Activated CD8-positive, alpha-beta T cell treated with anti-CD3 and anti-CD28 coated beads for 36 hours (primary cell): ENCODE data around the gene TMPRSS9. TPM values are rescaled to one million over a fixed set of nuclear protein-coding genes. Genes with fewer than 3 reads are reported as not detected.

Experiments used
- ATAC-seq: fragments of 200-7000 bp; cut with Tn5 transposase; one replicate; pipeline ENCODE4 v1.10.0; 2021; ENCODE audit warnings: mild to moderate bottlenecking, moderate library complexity
- CTCF ChIA-PET: fragments of 350-600 bp; sonication (Branson Sonifier 250); formaldehyde crosslinking; loops from one replicate; lab custom pipeline; 2021; ENCODE audit warnings: antibody characterized with exemption; lab: Charles Lee
- POLR2A ChIA-PET: fragments of 350-600 bp; sonication (Branson Sonifier 250); formaldehyde crosslinking; loops from one replicate; lab custom pipeline; 2021; ENCODE audit warnings: antibody characterized with exemption; lab: Charles Lee
- DNase-seq: peaks from one replicate; pipeline ENCODE4 v3.0.0-alpha.2; 2020
- H3K27ac Mint-ChIP-seq: one replicate; pipeline ENCODE4 v1.8.0; 2021; ENCODE audit warnings: mild to moderate bottlenecking, mixed read lengths
- H3K27me3 Mint-ChIP-seq: one replicate; pipeline ENCODE4 v1.8.0; 2021; ENCODE audit warnings: mixed read lengths
- H3K36me3 Mint-ChIP-seq: one replicate; pipeline ENCODE4 v1.8.0; 2021; ENCODE audit warnings: low read depth, mixed read lengths
- H3K4me1 Mint-ChIP-seq: one replicate; pipeline ENCODE4 v1.8.0; 2021; ENCODE audit warnings: low read depth, mixed read lengths
- H3K4me3 Mint-ChIP-seq: one replicate; pipeline ENCODE4 v1.8.0; 2021; ENCODE audit warnings: mild to moderate bottlenecking, moderate library complexity, mixed read lengths
- H3K9me3 Mint-ChIP-seq: one replicate; pipeline ENCODE4 v1.8.0; 2021; ENCODE audit warnings: mixed read lengths
- intact Hi-C: fragments of 100-400 bp; cut with micrococcal nuclease; formaldehyde crosslinking; loops from one replicate; pipeline ENCODE4 v1.10.0; 2022
- total RNA-seq, 2 experiments: library from RNA; stranded (reverse); gene quantifications; one replicate each; pipeline ENCODE4 v1.2.3, GENCODE V29; 2021
- TF ChIP-seq, protein P1 (sequence below): fragments of 200-600 bp; IDR thresholded peaks from one replicate; pipeline ENCODE4 v1.8.0; 2022; ENCODE audit warnings: antibody characterized with exemption, mild to moderate bottlenecking

The TMPRSS9 gene
- total RNA-seq, 2 experiments from 2014 or later, result not detected

DNA sequence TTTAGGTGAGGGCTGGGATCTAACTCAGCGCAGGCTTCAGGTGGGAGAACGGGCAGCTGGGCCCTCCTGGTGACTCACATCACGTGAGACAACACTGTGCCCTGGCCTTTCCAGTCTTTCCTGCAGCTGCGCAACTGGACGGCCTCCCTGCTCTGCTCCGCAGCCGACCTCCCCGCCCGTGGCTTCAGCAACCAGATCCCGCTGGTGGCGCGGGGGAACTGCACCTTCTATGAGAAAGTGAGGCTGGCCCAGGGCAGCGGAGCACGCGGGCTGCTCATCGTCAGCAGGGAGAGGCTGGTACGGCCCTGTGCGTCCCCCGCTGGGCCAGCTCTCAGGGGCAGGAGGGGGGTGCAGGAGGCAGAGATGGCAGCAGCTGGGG, 22.7 kb upstream of the TMPRSS9 start:
- DNase-seq (no peak), ATAC-seq (no peak)
- H3K4me1 Mint-ChIP-seq, result peaks cover 17% of the 10 kb centered on the region
- peaks cover 10% of the 10 kb centered on the region for H3K36me3 Mint-ChIP-seq
- H3K27ac Mint-ChIP-seq, result no peak overlapping the region
- no peaks in the 10 kb centered on the region for H3K27me3 Mint-ChIP-seq
- TF ChIP-seq, protein P1, sequence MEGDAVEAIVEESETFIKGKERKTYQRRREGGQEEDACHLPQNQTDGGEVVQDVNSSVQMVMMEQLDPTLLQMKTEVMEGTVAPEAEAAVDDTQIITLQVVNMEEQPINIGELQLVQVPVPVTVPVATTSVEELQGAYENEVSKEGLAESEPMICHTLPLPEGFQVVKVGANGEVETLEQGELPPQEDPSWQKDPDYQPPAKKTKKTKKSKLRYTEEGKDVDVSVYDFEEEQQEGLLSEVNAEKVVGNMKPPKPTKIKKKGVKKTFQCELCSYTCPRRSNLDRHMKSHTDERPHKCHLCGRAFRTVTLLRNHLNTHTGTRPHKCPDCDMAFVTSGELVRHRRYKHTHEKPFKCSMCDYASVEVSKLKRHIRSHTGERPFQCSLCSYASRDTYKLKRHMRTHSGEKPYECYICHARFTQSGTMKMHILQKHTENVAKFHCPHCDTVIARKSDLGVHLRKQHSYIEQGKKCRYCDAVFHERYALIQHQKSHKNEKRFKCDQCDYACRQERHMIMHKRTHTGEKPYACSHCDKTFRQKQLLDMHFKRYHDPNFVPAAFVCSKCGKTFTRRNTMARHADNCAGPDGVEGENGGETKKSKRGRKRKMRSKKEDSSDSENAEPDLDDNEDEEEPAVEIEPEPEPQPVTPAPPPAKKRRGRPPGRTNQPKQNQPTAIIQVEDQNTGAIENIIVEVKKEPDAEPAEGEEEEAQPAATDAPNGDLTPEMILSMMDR, result no peak
- ChIA-PET POLR2A (no interaction called here), CTCF (no interaction called here)
- H3K4me3 Mint-ChIP-seq, result no peak overlapping the region
- intact Hi-C loops, result no loop called here
- peaks cover 9% of the 10 kb centered on the region for H3K9me3 Mint-ChIP-seq

DNA sequence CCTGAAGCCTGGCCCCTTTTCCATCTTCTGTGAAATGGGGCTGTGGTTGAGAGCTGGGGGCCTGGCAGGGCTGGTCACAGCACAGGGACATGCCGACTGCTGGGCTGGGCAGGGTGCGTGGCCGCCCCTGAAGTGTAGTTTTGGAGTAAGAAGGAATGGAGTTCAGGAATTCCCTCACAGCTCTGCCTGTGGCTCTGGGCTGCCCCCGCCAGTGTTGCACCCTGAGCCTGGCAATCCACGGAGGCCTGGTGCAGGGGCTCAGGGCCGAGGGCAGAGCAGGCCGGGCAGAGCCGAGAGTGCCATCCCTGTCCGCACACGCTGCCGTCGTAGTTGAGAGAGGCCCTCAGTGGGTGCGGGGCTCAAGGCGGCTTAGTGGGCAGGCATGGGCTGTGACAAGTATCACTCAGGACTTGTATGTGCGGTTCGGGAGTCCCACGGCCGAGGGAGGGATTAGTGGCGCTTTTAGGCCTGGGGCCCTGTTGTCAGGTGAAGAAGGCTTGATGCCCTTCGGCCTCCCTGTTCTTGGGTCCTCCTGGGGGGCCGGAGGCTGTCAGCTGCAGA, 21.9 kb upstream of the TMPRSS9 start:
- DNase-seq (no peak), ATAC-seq (no peak)
- POLR2A ChIA-PET, result interaction anchor here (0.5 kb wide), 1 partner anchor 122 kb away, joined by 4 read pairs; no protein-coding TSS in a partner anchor
- H3K36me3 Mint-ChIP-seq, result peaks cover 10% of the 10 kb centered on the region
- peaks cover 9% of the 10 kb centered on the region for H3K9me3 Mint-ChIP-seq
- H3K27ac Mint-ChIP-seq, result no peak overlapping the region
- H3K4me3 Mint-ChIP-seq, result no peak overlapping the region
- CTCF ChIA-PET, result no interaction called here
- intact Hi-C loops, result no loop called here
- H3K4me1 Mint-ChIP-seq, result peaks cover 14% of the 10 kb centered on the region
- H3K27me3 Mint-ChIP-seq, result no peaks in the 10 kb centered on the region
- TF ChIP-seq, protein P1, result no peak

- ChIA-PET CTCF (no interaction called here), POLR2A (no interaction called here)
- Mint-ChIP-seq H3K36me3 (peaks cover 10% of the 10 kb centered on the region), H3K4me1 (peaks cover 10% of the 10 kb centered on the region), H3K27me3 (no peaks in the 10 kb centered on the region), H3K27ac (no peak overlapping the region), H3K4me3 (no peak overlapping the region), H3K9me3 (peaks cover 9% of the 10 kb centered on the region)
- TF ChIP-seq, protein P1, result no peak
- ATAC-seq, result no peak
- DNase-seq, result no peak
- intact Hi-C loops, result no loop called here
These were observed 21.1 kb upstream of the TMPRSS9 start for GRCh38 chr19:2338751-2339643.

DNA sequence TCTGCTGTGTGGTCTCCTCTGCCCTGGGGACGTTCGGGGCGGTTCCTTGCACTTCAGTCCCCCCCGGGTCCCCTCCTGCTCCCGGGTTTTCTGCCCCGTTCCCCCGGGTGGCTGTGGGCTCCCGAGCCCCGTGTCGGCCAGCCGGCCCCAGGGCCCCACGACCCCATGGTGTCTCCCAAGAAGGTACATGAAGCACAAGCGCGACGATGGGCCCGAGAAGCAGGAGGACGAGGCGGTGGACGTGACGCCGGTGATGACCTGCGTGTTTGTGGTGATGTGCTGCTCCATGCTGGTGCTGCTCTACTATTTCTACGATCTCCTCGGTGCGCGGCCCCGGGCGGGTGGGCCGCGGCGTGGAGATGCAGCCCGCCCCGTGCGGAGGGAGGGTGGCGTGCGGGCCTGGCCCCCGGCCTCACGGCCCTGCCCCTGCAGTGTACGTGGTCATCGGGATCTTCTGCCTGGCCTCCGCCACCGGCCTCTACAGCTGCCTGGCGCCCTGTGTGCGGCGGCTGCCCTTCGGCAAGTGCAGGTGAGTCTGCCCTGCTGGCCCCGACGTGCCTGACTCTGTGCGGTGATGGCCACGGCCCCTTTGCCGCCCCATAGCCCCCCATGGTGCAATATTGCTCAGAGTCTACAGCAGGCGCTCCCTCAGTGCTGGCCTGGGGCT, 20.3 kb upstream of the TMPRSS9 start:
- intact Hi-C loops, result no loop called here
- ATAC-seq (no peak), DNase-seq (no peak)
- Mint-ChIP-seq H3K9me3 (peaks cover 9% of the 10 kb centered on the region), H3K27me3 (no peaks in the 10 kb centered on the region), H3K27ac (no peak overlapping the region), H3K4me1 (peaks cover 10% of the 10 kb centered on the region), H3K36me3 (peaks cover 10% of the 10 kb centered on the region), H3K4me3 (no peak overlapping the region)
- TF ChIP-seq, protein P1, result no peak
- ChIA-PET CTCF (no interaction called here), POLR2A (no interaction called here)
